NB4 (cell line): Measurements from ENCODE around the gene ADGRG2.

Source experiments
- DNase-seq: peaks from one replicate; pipeline ENCODE4 v3.0.0; 2010; ENCODE audit warnings: low read depth
- H3K4me3 ChIP-seq: one replicate; pipeline ENCODE4 v1.5.1; 2011; ENCODE audit warnings: mild to moderate bottlenecking, low read depth, low read length, moderate library complexity
- MYC ChIP-seq: IDR thresholded peaks from 2 replicates; pipeline ENCODE4 v1.6.1; 2011; ENCODE audit warnings: low read depth, low read length
- POLR2A ChIP-seq: IDR thresholded peaks from 2 replicates; pipeline ENCODE4 v1.6.1; 2011; ENCODE audit warnings: mild to moderate bottlenecking; ENCODE audit not compliant: insufficient read length; ENCODE audit errors: extremely low read depth
- TF ChIP-seq, protein P1 (sequence below): IDR thresholded peaks from one replicate; pipeline ENCODE4 v1.5.1; 2012; ENCODE audit warnings: low read depth, low read length
- TF ChIP-seq, protein P2 (sequence below): IDR thresholded peaks from 2 replicates; pipeline ENCODE4 v1.6.1; 2011; ENCODE audit warnings: low read depth, low read length

The ADGRG2 gene

DNA sequence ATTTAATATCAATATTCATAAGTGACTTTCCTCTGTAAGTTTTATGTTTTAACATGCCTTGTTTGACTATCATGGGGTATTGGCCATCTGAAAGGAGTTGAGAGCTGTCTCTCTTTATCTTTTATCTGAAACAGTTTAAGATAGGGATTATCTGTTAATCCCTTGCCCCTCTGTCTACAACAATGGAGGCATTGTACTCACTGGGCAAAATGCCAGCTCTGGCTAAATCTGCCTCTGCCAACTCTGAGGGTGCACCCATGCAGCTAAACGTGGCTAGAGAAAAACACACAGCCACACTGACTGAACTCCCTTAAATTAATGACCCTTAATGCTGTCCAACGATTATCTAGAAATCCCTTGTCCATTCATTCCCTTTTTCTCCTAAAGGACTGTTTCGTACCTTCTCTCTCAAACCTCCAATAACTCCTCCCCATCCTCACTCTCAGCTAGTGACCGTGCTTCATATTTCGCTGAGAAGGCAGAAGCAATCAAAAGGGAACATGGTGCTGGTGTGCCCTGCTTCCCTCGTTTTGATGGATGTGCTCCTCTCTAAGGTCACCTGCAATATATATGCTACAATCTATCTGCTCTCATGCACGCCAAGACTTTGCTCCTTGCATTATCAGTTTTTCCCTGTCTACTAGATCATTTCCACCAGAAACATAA lies 148.6 kb downstream of the ADGRG2 start:
- TF ChIP-seq, protein P1, sequence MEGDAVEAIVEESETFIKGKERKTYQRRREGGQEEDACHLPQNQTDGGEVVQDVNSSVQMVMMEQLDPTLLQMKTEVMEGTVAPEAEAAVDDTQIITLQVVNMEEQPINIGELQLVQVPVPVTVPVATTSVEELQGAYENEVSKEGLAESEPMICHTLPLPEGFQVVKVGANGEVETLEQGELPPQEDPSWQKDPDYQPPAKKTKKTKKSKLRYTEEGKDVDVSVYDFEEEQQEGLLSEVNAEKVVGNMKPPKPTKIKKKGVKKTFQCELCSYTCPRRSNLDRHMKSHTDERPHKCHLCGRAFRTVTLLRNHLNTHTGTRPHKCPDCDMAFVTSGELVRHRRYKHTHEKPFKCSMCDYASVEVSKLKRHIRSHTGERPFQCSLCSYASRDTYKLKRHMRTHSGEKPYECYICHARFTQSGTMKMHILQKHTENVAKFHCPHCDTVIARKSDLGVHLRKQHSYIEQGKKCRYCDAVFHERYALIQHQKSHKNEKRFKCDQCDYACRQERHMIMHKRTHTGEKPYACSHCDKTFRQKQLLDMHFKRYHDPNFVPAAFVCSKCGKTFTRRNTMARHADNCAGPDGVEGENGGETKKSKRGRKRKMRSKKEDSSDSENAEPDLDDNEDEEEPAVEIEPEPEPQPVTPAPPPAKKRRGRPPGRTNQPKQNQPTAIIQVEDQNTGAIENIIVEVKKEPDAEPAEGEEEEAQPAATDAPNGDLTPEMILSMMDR: no peak
- TF ChIP-seq POLR2A (no peak), MYC (no peak)
- TF ChIP-seq, protein P2, sequence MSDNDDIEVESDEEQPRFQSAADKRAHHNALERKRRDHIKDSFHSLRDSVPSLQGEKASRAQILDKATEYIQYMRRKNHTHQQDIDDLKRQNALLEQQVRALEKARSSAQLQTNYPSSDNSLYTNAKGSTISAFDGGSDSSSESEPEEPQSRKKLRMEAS: no peak

DNA sequence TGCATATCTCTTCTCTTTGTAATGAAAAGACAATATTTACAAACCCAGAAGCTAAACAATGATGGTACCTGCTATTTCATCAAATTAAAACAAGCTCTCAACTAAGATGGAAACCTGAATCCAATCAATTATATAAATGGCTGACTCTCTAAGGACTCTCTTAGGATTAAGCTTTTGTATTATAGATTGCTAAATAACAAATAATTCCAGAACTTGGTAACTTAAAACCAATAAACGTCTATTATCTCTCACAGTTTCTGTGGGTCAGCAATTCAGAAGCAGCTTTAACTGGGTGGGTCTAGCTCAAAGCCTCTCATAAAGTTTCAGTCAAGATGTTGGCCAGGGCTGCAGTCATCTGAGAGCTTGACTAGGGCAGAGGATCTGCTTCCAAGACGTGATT lies 150.8 kb downstream of the ADGRG2 start:
- no peak for DNase-seq

More for the DNA sequence above, 148.6 kb downstream of the ADGRG2 start:
- no peak for DNase-seq
- no peak overlapping the region for H3K4me3 ChIP-seq

DNA sequence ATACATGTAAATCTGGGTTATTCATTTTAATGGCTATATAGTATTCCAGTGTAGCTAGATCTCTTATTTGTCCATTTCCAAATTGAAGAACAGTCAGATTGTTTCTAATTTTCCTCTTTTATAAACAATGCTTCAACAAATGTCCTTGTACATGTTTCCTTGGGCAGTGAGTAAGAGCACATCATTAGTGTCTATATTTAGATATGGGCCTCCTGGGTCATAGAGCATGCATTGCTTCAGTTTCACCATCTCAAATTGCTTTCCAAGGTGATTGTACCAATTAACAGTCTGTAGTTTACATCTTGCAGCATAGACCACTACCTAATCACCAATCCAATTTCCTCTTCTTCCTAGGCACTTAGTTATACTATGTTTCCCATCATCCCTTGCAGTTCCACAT lies 151.8 kb downstream of the ADGRG2 start:
- no peak overlapping the region for H3K4me3 ChIP-seq
- no peak for DNase-seq
- TF ChIP-seq, protein P2: no peak
- TF ChIP-seq MYC (no peak), POLR2A (no peak)
- TF ChIP-seq, protein P1: no peak

More for the DNA sequence above, 150.8 kb downstream of the ADGRG2 start:
- H3K4me3 ChIP-seq: no peak overlapping the region
- TF ChIP-seq, protein P2: no peak
- TF ChIP-seq POLR2A: no peak
- no peak for TF ChIP-seq MYC
- TF ChIP-seq, protein P1: no peak

DNA sequence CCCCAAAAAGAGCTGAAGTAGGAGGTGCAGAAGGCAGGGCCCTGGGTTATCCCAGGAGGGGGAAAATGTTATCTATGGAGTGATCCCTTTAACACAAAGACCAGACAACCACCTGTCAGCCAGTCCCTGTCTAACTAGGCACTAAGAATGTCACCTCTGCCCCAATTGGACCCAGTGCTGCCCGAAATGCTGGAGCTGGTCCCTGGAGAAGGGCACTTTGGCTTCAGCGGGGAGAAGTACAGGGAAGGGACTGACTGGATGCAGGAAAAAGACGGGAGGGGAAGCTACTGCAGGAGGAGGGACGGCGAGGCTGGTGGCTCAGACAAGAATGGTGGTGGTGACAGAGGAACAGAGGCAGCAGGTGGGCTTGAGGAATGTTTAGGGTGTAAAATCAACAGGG lies 155.6 kb downstream of the ADGRG2 start:
- no peak for DNase-seq
- TF ChIP-seq, protein P2: no peak
- no peak for TF ChIP-seq MYC
- TF ChIP-seq, protein P1: no peak
- no peak for TF ChIP-seq POLR2A
- no peak overlapping the region for H3K4me3 ChIP-seq

DNA sequence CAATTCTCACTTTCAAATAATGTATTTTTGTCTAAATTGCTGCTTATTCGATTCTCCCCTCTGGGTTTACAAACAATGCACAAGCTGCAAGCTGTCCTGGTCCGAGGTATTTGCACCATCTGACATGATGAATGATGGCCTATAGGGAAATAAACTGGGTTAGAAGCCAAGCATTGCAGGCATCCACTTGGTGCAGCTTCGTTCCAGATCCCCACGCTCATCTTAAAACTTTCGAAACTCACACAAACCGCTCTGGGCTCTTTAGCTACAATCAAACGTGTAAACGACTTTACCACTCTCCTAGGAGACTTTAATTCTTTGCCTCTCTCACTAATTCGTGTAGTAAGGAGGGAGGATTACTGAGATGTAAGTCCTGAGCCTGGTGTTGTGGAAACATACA lies 157.4 kb downstream of the ADGRG2 start:
- TF ChIP-seq, protein P2: no peak
- TF ChIP-seq, protein P1: no peak
- no peak for TF ChIP-seq MYC
- TF ChIP-seq POLR2A: no peak
- H3K4me3 ChIP-seq: no peak overlapping the region
- no peak for DNase-seq
